ENCODE measurements around the gene FHOD1. TPM values are rescaled to one million over a fixed set of nuclear protein-coding genes. Genes with fewer than 3 reads are reported as not detected.

Gene FHOD1
- polyA plus RNA-seq, 4 donors = 12.4 to 19.7 (median 15.8) TPM

GRCh38 chr16:67244387-67245185 lies 2.7 kb downstream of the FHOD1 start:
- DNase-seq (peak; percentile 15 to 61), FAIRE-seq (no peak)
- Histone ChIP-seq H3K9me3 (ENCODE audit: control insufficient read depth in 2 of 2, insufficient read depth in 1 of 2, low read depth in 1 of 2, low read length in 1 of 2) (no peaks in the 10 kb centered on the region), H3K27me3 (ENCODE audit: control insufficient read depth in 3 of 3, insufficient read depth in 3 of 3, low read length in 3 of 3) (peaks cover 0 to 18% (median 3%) of the 10 kb centered on the region in 3 donors), H3K4me3 (ENCODE audit: low read depth in 1 of 3, low read length in 3 of 3) (no peak overlapping the region), H3K36me3 (ENCODE audit: control insufficient read depth in 3 of 3, insufficient read depth in 2 of 3, low read depth in 1 of 3, low read length in 3 of 3) (peaks cover 0 to 17% (median 0%) of the 10 kb centered on the region in 3 donors), H3K27ac (ENCODE audit: low read depth in 1 of 3, low read length in 2 of 3) (peak overlapping the region in 1 of 3 donors; percentile 86), H3K4me1 (ENCODE audit: control insufficient read depth in 3 of 3, insufficient read depth in 2 of 3, low read depth in 1 of 3, low read length in 2 of 3) (peaks cover 2 to 41% (median 5%) of the 10 kb centered on the region in 3 donors)
- WGBS, 3 donors = 30 to 53% (median 43%) methylated on average over 5 of the region's 5 CpGs

- H3K4me3 ChIP-seq (ENCODE audit: low read depth in 1 of 3, low read length in 3 of 3) = no peak overlapping the region
- H3K36me3 ChIP-seq (ENCODE audit: control insufficient read depth in 3 of 3, insufficient read depth in 2 of 3, low read depth in 1 of 3, low read length in 3 of 3) = peaks cover 0 to 28% (median 4%) of the 10 kb centered on the region in 3 donors
- 76 to 83% (median 79%) methylated on average over 4 of the region's 4 CpGs for WGBS, 3 donors
- DNase-seq = no peak
- FAIRE-seq = no peak
- peaks cover 2 to 33% (median 5%) of the 10 kb centered on the region in 3 donors for H3K4me1 ChIP-seq (ENCODE audit: control insufficient read depth in 3 of 3, insufficient read depth in 2 of 3, low read depth in 1 of 3, low read length in 2 of 3)
- no peaks in the 10 kb centered on the region for H3K9me3 ChIP-seq (ENCODE audit: control insufficient read depth in 2 of 2, insufficient read depth in 1 of 2, low read depth in 1 of 2, low read length in 1 of 2)
- peak overlapping the region in 1 of 3 donors; percentile 86 for H3K27ac ChIP-seq (ENCODE audit: low read depth in 1 of 3, low read length in 2 of 3)
- H3K27me3 ChIP-seq (ENCODE audit: control insufficient read depth in 3 of 3, insufficient read depth in 3 of 3, low read length in 3 of 3) = peaks cover 0 to 8% (median 0%) of the 10 kb centered on the region in 3 donors
These were observed 3.8 kb downstream of the FHOD1 start for GRCh38 chr16:67243481-67243880.

- Histone ChIP-seq H3K36me3 (ENCODE audit: control insufficient read depth in 3 of 3, insufficient read depth in 2 of 3, low read depth in 1 of 3, low read length in 3 of 3) (peaks cover 1 to 40% (median 10%) of the 10 kb centered on the region in 3 donors), H3K27me3 (ENCODE audit: control insufficient read depth in 3 of 3, insufficient read depth in 3 of 3, low read length in 3 of 3) (no peaks in the 10 kb centered on the region), H3K27ac (ENCODE audit: low read depth in 1 of 3, low read length in 2 of 3) (peak overlapping the region in 2 of 3 donors; percentile 39 to 72), H3K4me1 (ENCODE audit: control insufficient read depth in 3 of 3, insufficient read depth in 2 of 3, low read depth in 1 of 3, low read length in 2 of 3) (peaks cover 2 to 24% (median 5%) of the 10 kb centered on the region in 3 donors), H3K4me3 (ENCODE audit: low read depth in 1 of 3, low read length in 3 of 3) (no peak overlapping the region), H3K9me3 (ENCODE audit: control insufficient read depth in 2 of 2, insufficient read depth in 1 of 2, low read depth in 1 of 2, low read length in 1 of 2) (no peaks in the 10 kb centered on the region)
- WGBS, 3 donors = 86 to 89% (median 89%) methylated on average over 4 of the region's 4 CpGs
- DNase-seq = no peak
- FAIRE-seq = no peak
These were observed 5.0 kb downstream of the FHOD1 start for GRCh38 chr16:67242138-67242730.

GRCh38 chr16:67241008-67241900 lies 6.0 kb downstream of the FHOD1 start:
- H3K9me3 ChIP-seq (ENCODE audit: control insufficient read depth in 2 of 2, insufficient read depth in 1 of 2, low read depth in 1 of 2, low read length in 1 of 2) = no peaks in the 10 kb centered on the region
- DNase-seq (peak; percentile 60 to 67), FAIRE-seq (no peak)
- WGBS, 3 donors = 16 to 49% (median 26%) methylated on average over 9 to 10 of the region's 10 CpGs
- H3K36me3 ChIP-seq (ENCODE audit: control insufficient read depth in 3 of 3, insufficient read depth in 2 of 3, low read depth in 1 of 3, low read length in 3 of 3) = peaks cover 6 to 49% (median 12%) of the 10 kb centered on the region in 3 donors
- no peaks in the 10 kb centered on the region for H3K27me3 ChIP-seq (ENCODE audit: control insufficient read depth in 3 of 3, insufficient read depth in 3 of 3, low read length in 3 of 3)
- H3K4me3 ChIP-seq (ENCODE audit: low read depth in 1 of 3, low read length in 3 of 3) = no peak overlapping the region
- H3K27ac ChIP-seq (ENCODE audit: low read depth in 1 of 3, low read length in 2 of 3) = peak overlapping the region; percentile 5 to 72 (median 40)
- H3K4me1 ChIP-seq (ENCODE audit: control insufficient read depth in 3 of 3, insufficient read depth in 2 of 3, low read depth in 1 of 3, low read length in 2 of 3) = peaks cover 2 to 24% (median 5%) of the 10 kb centered on the region in 3 donors

GRCh38 chr16:67240506-67240905 lies 6.8 kb downstream of the FHOD1 start:
- Histone ChIP-seq H3K4me1 (ENCODE audit: control insufficient read depth in 3 of 3, insufficient read depth in 2 of 3, low read depth in 1 of 3, low read length in 2 of 3) (peaks cover 2 to 19% (median 5%) of the 10 kb centered on the region in 3 donors), H3K27me3 (ENCODE audit: control insufficient read depth in 3 of 3, insufficient read depth in 3 of 3, low read length in 3 of 3) (no peaks in the 10 kb centered on the region), H3K9me3 (ENCODE audit: control insufficient read depth in 2 of 2, insufficient read depth in 1 of 2, low read depth in 1 of 2, low read length in 1 of 2) (no peaks in the 10 kb centered on the region), H3K36me3 (ENCODE audit: control insufficient read depth in 3 of 3, insufficient read depth in 2 of 3, low read depth in 1 of 3, low read length in 3 of 3) (peaks cover 8 to 57% (median 12%) of the 10 kb centered on the region in 3 donors), H3K4me3 (ENCODE audit: low read depth in 1 of 3, low read length in 3 of 3) (no peak overlapping the region), H3K27ac (ENCODE audit: low read depth in 1 of 3, low read length in 2 of 3) (peak overlapping the region in 2 of 3 donors; percentile 11 to 53)
- no peak for FAIRE-seq
- no peak for DNase-seq
- WGBS, 3 donors = 68 to 75% (median 68%) methylated on average over 4 of the region's 4 CpGs

GRCh38 chr16:67238806-67239470 lies 8.3 kb downstream of the FHOD1 start:
- Histone ChIP-seq H3K9me3 (ENCODE audit: control insufficient read depth in 2 of 2, insufficient read depth in 1 of 2, low read depth in 1 of 2, low read length in 1 of 2) (no peaks in the 10 kb centered on the region), H3K27ac (ENCODE audit: low read depth in 1 of 3, low read length in 2 of 3) (no peak overlapping the region), H3K27me3 (ENCODE audit: control insufficient read depth in 3 of 3, insufficient read depth in 3 of 3, low read length in 3 of 3) (no peaks in the 10 kb centered on the region), H3K4me1 (ENCODE audit: control insufficient read depth in 3 of 3, insufficient read depth in 2 of 3, low read depth in 1 of 3, low read length in 2 of 3) (peaks cover 2 to 19% (median 2%) of the 10 kb centered on the region in 3 donors), H3K36me3 (ENCODE audit: control insufficient read depth in 3 of 3, insufficient read depth in 2 of 3, low read depth in 1 of 3, low read length in 3 of 3) (peaks cover 8 to 72% (median 12%) of the 10 kb centered on the region in 3 donors), H3K4me3 (ENCODE audit: low read depth in 1 of 3, low read length in 3 of 3) (no peak overlapping the region)
- 93 to 94% (median 93%) methylated on average over 9 of the region's 9 CpGs for WGBS, 3 donors
- no peak for DNase-seq
- no peak for FAIRE-seq

GRCh38 chr16:67238278-67238575 lies 9.1 kb downstream of the FHOD1 start:
- DNase-seq (no peak), FAIRE-seq (no peak)
- peaks cover 8 to 71% (median 12%) of the 10 kb centered on the region in 3 donors for H3K36me3 ChIP-seq (ENCODE audit: control insufficient read depth in 3 of 3, insufficient read depth in 2 of 3, low read depth in 1 of 3, low read length in 3 of 3)
- H3K27ac ChIP-seq (ENCODE audit: low read depth in 1 of 3, low read length in 2 of 3) = no peak overlapping the region
- peaks cover 0 to 19% (median 2%) of the 10 kb centered on the region in 3 donors for H3K4me1 ChIP-seq (ENCODE audit: control insufficient read depth in 3 of 3, insufficient read depth in 2 of 3, low read depth in 1 of 3, low read length in 2 of 3)
- H3K27me3 ChIP-seq (ENCODE audit: control insufficient read depth in 3 of 3, insufficient read depth in 3 of 3, low read length in 3 of 3) = no peaks in the 10 kb centered on the region
- no peak overlapping the region for H3K4me3 ChIP-seq (ENCODE audit: low read depth in 1 of 3, low read length in 3 of 3)
- WGBS, 3 donors = 98 to 100% (median 98%) methylated on average over 3 of the region's 3 CpGs
- H3K9me3 ChIP-seq (ENCODE audit: control insufficient read depth in 2 of 2, insufficient read depth in 1 of 2, low read depth in 1 of 2, low read length in 1 of 2) = no peaks in the 10 kb centered on the region

All from small intestine (tissue), 7 donors.